GM13977 (cell line): ENCODE measurements around the gene TENT4B.

ENCODE experiments used
- DNase-seq: peaks from one replicate; pipeline ENCODE4 v3.0.0; 2012; ENCODE audit warnings: low spot score
- in situ Hi-C: fragments of 300-500 bp; cut with MboI; formaldehyde crosslinking; loops from one replicate; pipeline ENCODE4 v1.12.0; 2022; ENCODE audit warnings: low sequenced_read_pairs, low pct_unique_long_range_greater_than_20kb, mixed read lengths, inconsistent platforms; ENCODE audit not compliant: unreplicated experiment
- TF ChIP-seq, protein P1 (sequence below): IDR thresholded peaks from 2 replicates; pipeline ENCODE4 v1.5.1; 2012; ENCODE audit warnings: mild to moderate bottlenecking, control low read depth; ENCODE audit not compliant: insufficient read depth; ENCODE audit errors: extremely low read depth, missing control alignments

TENT4B gene

DNA sequence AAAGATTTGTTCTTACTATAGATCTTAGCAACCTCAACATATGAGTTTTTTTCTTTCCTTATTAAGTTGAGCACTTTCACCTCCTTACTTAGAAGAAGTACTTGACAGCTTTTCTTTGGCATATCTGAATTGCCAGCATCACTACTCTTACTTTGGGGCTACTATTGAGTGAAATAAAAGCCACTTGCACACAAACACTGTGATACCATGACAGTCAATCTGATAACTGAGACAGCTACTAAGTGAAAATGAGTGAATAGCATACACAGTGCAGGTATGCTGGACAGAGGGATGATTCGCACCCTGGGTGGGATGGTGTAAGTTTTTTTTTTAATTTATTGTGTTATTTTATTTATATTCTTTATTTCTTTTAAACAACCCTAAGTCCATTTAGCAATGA is 13.5 kb upstream of the TENT4B start:
- TF ChIP-seq, protein P1, sequence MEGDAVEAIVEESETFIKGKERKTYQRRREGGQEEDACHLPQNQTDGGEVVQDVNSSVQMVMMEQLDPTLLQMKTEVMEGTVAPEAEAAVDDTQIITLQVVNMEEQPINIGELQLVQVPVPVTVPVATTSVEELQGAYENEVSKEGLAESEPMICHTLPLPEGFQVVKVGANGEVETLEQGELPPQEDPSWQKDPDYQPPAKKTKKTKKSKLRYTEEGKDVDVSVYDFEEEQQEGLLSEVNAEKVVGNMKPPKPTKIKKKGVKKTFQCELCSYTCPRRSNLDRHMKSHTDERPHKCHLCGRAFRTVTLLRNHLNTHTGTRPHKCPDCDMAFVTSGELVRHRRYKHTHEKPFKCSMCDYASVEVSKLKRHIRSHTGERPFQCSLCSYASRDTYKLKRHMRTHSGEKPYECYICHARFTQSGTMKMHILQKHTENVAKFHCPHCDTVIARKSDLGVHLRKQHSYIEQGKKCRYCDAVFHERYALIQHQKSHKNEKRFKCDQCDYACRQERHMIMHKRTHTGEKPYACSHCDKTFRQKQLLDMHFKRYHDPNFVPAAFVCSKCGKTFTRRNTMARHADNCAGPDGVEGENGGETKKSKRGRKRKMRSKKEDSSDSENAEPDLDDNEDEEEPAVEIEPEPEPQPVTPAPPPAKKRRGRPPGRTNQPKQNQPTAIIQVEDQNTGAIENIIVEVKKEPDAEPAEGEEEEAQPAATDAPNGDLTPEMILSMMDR: no peak
- in situ Hi-C loops: no loop called here
- no peak for DNase-seq

DNA sequence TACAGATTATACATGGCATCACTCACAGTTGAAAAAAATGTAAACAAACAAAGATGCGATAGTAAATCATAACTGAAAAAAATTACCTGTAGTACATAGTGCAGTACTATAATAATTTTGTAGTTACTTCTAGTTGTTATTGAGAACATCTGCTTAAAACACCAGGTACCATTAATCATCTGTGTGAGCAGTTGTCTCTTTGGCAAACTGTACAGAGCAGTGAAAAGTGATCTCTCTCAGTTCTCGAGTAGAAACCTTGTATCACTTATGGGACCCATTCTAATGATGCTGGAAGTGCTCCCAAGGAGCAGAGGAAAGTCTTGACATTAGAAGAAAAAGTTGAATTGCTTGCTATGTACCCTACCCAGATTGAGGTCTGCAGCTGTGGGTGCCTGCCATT is 8.9 kb upstream of the TENT4B start:
- in situ Hi-C loops: no loop called here
- TF ChIP-seq, protein P1: no peak
- no peak for DNase-seq

DNA sequence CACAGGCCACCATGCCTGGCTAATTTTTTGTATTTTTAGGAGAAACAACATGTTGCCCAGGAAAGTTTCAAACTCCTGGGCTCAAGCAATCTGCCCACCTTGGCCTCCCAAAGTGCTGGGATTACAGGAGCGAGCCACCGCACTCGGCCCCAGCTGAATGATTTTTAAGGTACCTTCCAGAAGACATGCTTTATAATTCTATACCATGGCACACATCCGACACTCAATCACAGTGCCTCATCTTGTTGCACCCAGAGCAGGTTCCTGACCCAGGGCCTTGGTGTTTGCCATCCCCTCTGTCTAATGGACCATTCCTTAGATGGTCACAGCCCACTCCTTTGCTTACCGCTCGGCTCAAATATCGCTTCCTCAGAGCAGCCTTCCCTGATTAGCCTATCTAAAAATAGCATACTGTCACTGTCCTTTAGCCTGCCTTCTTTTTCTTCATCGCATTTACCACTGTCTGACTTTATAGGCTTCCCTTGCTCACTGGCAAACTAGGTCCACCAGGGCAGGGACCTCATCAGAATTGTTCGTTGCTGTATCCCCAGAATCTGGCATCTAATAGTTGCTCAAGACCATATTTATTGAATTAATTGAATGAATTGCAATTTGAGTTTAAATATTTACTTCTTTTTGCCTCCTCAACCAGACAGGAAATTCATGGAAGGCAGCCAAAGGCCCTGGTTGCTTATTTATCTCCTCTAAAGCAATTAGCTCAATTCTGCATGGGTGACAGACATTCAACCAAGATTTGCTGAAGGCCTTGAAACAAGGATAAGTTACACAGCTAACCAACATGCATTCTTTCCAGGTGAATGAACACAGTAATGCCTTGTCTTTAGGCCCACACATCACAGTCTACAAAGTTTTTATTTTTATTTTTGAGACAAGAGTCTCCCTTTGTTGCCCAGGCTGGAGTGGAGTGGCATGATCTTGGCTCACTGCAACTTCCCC is 6.3 kb upstream of the TENT4B start:
- no peak for DNase-seq

DNA sequence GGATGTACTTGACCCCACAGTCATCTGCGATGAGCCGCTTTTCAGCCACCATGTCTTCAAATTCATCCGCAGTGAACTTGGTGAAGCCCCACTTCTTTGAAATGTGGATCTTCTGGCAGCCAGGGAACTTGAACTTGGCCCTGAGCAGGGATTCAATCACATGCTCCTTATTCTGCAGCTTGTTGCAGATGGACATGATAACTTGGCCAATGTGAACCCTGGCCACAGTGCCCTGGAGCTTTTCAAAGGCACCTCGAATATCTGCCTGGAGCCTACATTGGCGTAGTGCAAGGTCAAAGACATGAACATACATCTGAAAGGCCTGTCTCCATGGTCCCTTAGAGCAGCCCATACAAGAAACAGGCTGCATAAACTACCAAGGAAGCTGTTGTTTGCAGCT is 1.8 kb upstream of the TENT4B start:
- TF ChIP-seq, protein P1: no peak
- in situ Hi-C loops: no loop called here
- DNase-seq: no peak

More for the DNA sequence above, 6.3 kb upstream of the TENT4B start:
- in situ Hi-C loops: no loop called here
- TF ChIP-seq, protein P1: no peak

DNA sequence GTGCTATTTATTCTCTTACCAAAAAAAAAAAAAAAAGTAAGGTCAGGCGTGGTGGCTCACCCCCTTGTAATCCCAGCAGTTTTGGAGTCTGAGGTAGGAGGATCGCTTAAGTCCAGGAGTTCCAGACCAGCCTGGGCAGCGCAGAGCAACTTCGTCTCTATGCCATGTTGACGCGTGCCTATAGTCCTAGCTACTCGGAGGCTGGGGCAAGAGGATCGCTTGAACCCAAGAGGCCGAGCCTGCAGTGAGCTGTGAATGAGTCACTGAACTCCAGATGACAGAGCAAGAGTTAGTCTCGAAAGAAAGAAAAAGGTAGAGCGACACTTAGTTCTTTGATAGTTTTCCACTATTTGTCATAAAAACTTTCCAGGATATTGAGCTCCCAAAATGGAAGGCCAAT is 1.4 kb upstream of the TENT4B start:
- TF ChIP-seq, protein P1: no peak
- no peak for DNase-seq
- in situ Hi-C loops: no loop called here

DNA sequence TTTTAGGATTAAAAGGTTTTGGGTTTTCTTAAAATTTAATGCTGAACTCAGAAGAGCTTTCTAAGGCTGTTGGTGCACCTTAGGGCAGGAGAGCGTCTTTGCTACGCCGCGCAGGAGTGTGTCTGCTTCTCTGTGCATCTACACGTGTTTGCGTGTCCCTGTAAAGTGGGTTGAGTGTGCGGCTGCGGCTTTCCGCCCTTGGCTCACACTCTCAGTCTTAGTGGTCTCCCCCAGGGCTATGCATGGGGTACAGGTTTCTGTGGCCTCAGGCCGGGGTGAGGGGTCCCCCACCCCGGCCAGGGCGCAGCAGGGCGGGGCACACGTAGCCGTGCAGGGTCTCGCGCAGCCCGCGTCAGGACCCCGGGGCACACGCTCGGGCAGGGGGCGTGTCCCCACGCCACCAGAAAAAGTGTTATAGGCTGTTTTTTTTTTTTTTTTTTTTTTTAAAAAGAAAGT is 727 bp upstream of the TENT4B start:
- TF ChIP-seq, protein P1: no peak
- in situ Hi-C loops: no loop called here
- DNase-seq: no peak
